ENCODE results near the gene MMUT. TPM values are rescaled to one million over a fixed set of nuclear protein-coding genes. Genes with fewer than 3 reads are reported as not detected.
"Not testable (repeated sequence)": the region's sequence is repeated elsewhere in the genome, so short reads cannot be mapped to it uniquely, and the experiment has no call there.

Gene MMUT
- 12.2 and 14.6 TPM in 2 replicates for total RNA-seq (2014; rRNA removed; shearing (Covaris generic))

DNA sequence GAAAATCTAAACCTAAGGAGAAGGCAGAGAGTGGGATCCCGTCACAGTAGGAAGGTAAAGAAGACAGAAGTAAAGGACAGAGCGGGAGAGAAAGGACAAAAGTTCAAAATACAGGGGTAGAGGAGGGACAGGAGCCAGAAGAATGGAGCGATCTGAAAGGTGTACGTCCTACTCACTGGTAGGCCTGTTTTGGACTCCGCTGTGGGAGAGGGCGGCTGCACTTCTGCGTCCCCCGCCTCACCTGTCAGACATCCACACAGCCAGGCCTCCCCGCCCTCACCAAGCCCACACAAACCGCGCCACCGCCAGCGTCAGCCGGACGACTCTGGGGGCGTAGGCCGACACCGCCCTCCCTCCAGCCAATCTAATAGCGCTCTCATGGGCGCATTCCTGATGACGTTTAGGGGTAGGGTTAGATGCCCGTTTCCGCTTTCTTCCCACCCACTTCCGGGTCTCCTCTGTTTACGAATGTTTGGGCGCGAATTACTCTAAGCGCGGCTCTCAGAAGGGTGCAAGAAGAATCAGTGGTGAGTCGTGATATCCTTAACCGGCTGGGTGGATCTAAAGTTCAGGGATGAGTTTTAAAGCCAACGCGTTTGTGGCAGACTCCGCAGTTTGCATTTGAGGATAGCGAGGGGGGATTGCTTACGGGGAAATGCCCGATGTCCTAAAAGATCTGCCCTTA lies at the start of gene MMUT, which contains the start of gene CENPQ:
MMUT (minus strand) TSS at position 327 of the 685 bp plus-strand sequence. CDS start 3,787 bp downstream, outside the sequence.
CENPQ (plus strand) TSS at position 444 of the 685 bp plus-strand sequence. CDS start 6,807 bp downstream, outside the sequence.
- Histone ChIP-seq H3K27me3 (no peaks in the 10 kb centered on the region), H3K9me3 (replicated peaks) (no peaks in the 10 kb centered on the region)

DNA sequence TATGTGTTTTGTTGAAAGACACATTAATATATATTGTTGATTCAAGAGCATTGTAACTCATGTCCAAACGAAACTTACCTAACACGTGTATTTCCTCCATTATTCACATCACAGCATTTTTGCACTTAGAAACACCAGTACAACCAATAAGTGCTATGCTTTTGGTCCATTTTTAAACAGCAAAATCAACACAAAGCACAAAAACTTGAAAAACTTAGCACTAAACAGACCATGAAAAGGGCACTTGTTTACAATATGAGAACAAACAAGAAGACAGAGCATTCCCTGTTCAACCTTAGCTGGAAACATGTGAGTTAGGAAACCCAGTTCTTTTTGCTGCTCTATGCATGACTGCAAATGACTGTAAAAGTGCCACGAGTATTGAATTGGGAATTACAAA lies 46.3 kb upstream of the MMUT start:
- Histone ChIP-seq H3K4me1 (no peaks in the 10 kb centered on the region), H3K36me3 (no peaks in the 10 kb centered on the region), H3K4me3 (no peak overlapping the region), H3K27me3 (no peaks in the 10 kb centered on the region), H3K9me3 (replicated peaks) (no peaks in the 10 kb centered on the region), H3K27ac (no peak overlapping the region)
- DNase-seq = no peak

More for the DNA sequence above, at the start of gene MMUT, which contains the start of gene CENPQ:
- Histone ChIP-seq H3K4me1 (no peaks in the 10 kb centered on the region), H3K36me3 (no peaks in the 10 kb centered on the region; the same call in 1 of the 2 replicates), H3K4me3 (peak within 1 kb of the TSS; percentile 69), H3K27ac (peak within 1 kb of the TSS; percentile 73)
- DNase-seq = peak; percentile 89 to 92

DNA sequence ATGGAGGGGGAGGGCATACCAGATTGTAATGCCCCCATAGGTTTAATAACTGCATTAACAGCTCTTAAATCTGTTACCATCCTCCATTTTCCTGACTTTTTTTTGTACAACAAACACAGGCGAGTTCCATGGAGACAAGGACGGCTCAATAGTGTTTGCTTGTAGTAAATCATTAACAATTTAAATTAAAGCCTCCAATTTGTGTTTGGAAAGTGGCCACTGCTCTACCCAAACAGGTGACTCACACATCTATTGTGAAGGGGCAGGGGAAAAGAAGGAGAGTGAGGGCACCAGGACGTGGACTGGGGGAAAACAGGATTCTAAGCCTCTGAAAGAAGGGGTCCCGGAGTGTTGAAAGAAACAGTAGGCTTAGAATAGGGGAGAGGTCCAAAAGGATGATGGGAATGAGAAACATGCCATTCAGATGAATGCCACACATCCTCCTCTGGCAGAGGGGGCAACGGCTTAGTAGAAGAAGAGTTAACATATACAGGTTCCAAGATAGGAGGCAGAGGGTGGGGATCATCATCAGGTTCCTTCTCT lies 43.6 kb upstream of the MMUT start:
- Histone ChIP-seq H3K27ac (no peak overlapping the region), H3K36me3 (no peaks in the 10 kb centered on the region), H3K9me3 (replicated peaks) (no peaks in the 10 kb centered on the region), H3K4me1 (no peaks in the 10 kb centered on the region), H3K4me3 (no peak overlapping the region), H3K27me3 (no peaks in the 10 kb centered on the region)
- DNase-seq = no peak

DNA sequence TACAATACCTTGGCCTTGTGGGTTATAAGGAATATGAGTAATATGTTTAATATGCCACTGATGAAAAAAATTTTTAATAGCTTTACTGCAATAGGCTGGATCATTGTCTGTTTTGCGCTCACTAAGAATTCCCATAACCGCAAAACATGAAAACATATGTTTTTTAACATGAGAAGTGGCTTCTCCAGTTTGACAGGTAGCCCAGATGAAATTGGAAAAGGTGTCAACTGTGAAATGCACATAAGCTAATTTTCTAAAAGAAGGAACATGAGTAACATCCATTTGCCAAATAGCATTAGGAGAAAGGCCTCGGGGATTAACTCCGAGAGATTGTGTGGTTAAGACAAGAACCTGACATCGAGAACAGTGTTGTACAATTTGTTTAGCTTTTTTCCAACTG lies 41.6 kb upstream of the MMUT start:
- Histone ChIP-seq H3K4me3 (no peak overlapping the region), H3K36me3 (no peaks in the 10 kb centered on the region), H3K4me1 (no peaks in the 10 kb centered on the region), H3K27me3 (no peaks in the 10 kb centered on the region), H3K27ac (no peak overlapping the region), H3K9me3 (replicated peaks) (no peaks in the 10 kb centered on the region)
- no peak for DNase-seq

DNA sequence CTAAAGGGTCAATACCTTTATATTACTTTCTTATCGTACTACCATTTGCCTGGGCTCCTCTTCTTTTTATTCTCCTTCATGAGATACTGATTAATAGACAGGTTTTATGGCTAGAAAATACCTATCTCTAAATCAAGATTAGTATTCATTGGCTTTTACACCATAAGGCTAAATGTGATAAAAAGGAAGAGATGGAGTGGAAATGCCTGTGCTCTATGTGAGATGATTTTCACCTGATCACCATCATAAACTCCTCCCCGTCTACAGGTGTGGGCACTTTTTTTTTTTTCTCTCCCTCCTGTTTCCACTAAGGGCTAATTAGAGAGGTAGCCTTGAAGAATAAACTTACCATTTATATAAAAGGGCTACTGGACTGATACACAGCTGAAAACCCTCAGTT lies 36.6 kb upstream of the MMUT start, which contains the start of gene GLYATL3:
GLYATL3 (plus strand) TSS at position 301 of the 400 bp plus-strand sequence. CDS start 12,068 bp downstream, outside the sequence.
- Histone ChIP-seq H3K9me3 (replicated peaks) (no peaks in the 10 kb centered on the region), H3K27me3 (no peaks in the 10 kb centered on the region), H3K27ac (no peak within 1 kb of the TSS), H3K36me3 (no peaks in the 10 kb centered on the region), H3K4me1 (peaks cover 13% of the 10 kb centered on the region), H3K4me3 (no peak within 1 kb of the TSS)
- no peak for DNase-seq

DNA sequence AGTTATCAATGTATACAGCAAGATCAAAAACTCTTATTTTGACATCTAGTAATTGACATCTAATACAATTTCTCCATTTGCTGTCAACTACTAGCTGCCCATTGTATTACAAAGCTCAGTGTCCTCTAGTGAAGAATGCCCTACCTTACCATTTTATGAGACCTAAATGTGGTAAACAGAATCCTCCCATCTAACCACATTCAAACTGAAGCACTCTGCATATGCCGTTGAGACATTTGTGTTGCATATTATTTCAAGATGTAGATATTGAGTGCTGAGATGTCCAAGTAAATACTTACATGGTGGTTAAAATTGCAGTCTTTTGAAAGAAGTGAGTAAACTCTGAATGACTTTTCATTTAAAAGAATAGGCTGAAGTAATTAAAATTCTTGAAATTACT lies 36.1 kb upstream of the MMUT start:
- Histone ChIP-seq H3K27me3 (no peaks in the 10 kb centered on the region), H3K9me3 (replicated peaks) (no peaks in the 10 kb centered on the region), H3K4me3 (no peak overlapping the region), H3K4me1 (peaks cover 13% of the 10 kb centered on the region), H3K27ac (no peak overlapping the region), H3K36me3 (no peaks in the 10 kb centered on the region)
- DNase-seq = no peak

DNA sequence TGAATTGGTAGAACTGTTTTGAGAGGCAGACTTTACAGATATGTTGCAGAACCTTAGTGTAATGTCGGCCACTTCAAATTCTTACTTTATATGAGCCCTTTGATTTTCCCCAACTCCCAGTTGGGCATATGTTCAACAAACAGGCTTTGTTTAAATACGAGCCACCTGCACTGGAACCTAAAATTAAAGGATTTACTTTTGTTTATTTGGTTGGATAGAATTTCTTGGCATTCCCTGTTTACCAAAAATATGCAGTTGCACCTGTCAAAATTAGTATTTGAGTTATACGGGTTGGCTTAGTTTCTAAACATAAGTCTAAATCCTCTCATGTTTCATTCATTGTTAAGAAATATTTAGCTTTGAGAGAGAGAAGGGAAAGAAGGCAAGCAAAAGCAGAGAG lies 34.3 kb upstream of the MMUT start:
- H3K4me3 ChIP-seq = no peak overlapping the region
- peak; percentile 27 to 70 for DNase-seq
- H3K36me3 ChIP-seq = no peaks in the 10 kb centered on the region; the same call in 1 of the 2 replicates
- no peak overlapping the region for H3K27ac ChIP-seq
- no peaks in the 10 kb centered on the region for H3K27me3 ChIP-seq
- peaks cover 13% of the 10 kb centered on the region for H3K4me1 ChIP-seq
- no peaks in the 10 kb centered on the region for H3K9me3 ChIP-seq (replicated peaks)

DNA sequence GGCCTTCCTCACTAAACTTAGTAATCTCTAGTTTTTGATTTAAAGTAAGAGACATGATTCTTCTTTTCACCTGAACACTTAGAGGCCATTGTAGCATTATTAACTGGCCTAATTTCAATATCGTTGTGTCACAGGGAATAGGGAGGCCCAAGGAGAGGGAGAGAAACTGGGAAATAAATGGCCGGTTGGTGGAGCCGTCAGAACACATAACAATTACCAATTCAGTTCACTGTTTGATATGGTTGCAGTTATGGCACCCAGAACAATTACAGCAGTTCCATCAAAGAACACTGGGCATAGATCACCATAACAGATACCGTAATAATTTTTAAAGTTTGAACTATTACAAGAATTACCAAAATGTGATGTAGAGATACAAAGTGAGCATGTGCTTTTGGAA lies 27.6 kb upstream of the MMUT start:
- DNase-seq = no peak
- peaks cover 9% of the 10 kb centered on the region for H3K36me3 ChIP-seq
- H3K4me1 ChIP-seq = no peaks in the 10 kb centered on the region
- H3K27me3 ChIP-seq = no peaks in the 10 kb centered on the region
- no peaks in the 10 kb centered on the region for H3K9me3 ChIP-seq (replicated peaks)
- no peak overlapping the region for H3K4me3 ChIP-seq
- no peak overlapping the region for H3K27ac ChIP-seq

DNA sequence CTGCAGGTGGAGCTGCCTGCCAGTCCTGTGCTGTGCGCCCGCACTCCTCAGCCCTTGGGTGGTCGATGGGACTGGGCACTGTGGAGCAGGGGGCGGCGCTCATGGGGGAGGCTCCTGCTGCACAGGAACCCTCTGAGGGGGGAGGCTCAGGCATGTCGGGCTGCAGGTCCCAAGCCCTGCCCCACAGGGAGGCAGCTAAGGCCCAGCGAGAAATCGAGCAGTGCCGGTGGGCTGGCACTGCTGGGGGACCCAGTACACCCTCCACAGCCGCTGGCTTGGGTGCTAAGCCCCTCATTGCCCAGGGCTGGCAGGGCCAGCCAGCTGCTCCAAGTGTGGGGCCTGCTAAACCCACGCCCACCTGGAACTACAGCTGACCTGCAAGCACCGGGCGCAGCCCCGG lies 20.3 kb upstream of the MMUT start:
- DNase-seq, H3K27ac ChIP-seq, H3K4me3 ChIP-seq: not testable (repeated sequence)

DNA sequence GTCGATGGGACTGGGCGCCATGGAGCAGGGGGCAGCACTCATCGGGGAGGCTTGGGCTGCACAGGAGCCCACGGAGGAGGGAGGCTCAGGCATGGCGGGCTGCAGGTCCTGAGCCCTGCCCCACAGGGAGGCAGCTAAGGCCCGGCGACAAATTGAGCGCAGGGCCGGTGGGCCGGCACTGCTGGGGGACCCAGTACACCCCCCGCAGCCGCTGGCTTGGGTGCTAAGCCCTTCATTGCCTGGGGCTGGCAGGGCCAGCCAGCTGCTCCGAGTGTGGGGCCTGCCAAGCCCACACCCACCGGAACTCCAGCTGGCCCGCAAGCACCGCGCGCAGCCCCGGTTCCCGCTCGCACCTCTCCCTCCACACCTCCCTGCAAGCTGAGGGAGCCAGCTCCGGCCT lies 18.8 kb upstream of the MMUT start:
- H3K4me3 ChIP-seq; H3K27ac ChIP-seq; H3K27me3 ChIP-seq; H3K9me3 ChIP-seq (replicated peaks); H3K4me1 ChIP-seq; DNase-seq: not testable (repeated sequence)
- peaks cover 23% of the 10 kb centered on the region for H3K36me3 ChIP-seq

More for the DNA sequence above, 20.3 kb upstream of the MMUT start:
- peaks cover 19% of the 10 kb centered on the region for H3K36me3 ChIP-seq
- H3K9me3 ChIP-seq (replicated peaks); H3K4me1 ChIP-seq; H3K27me3 ChIP-seq: not testable (repeated sequence)

DNA sequence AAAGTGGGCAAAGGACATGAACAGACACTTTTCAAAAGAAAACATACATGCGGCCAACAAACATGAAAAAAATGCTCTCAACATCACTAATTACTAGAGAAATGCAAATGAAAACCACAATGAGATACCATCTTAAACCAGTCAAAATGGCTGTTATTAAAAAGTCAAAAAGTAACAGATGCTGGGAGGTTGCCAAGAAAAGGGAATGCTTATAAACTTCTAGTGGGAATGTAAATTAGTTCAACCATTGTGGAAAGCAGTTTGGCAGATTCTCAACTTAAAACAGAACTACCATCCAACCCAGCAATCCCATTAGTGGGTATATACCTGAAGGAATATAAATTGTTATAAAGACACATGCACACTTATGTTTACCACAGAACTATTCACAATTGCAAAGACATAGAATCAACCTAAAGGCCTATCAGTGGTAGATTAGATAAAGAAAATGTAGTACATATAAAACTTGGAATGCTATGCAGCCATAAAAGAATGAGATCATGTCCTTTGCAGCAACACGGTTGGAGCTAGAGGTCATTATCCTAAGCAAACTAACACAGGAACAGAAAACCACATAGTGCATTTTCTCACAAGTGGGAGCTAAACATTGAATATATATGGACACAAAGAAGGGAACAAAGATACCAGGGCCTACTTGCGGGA lies 16.4 kb upstream of the MMUT start:
- no peaks in the 10 kb centered on the region for H3K4me1 ChIP-seq
- peaks cover 23% of the 10 kb centered on the region for H3K36me3 ChIP-seq
- H3K4me3 ChIP-seq = no peak overlapping the region
- H3K27me3 ChIP-seq = no peaks in the 10 kb centered on the region
- H3K9me3 ChIP-seq (replicated peaks) = no peaks in the 10 kb centered on the region
- H3K27ac ChIP-seq = no peak overlapping the region
- DNase-seq = no peak

DNA sequence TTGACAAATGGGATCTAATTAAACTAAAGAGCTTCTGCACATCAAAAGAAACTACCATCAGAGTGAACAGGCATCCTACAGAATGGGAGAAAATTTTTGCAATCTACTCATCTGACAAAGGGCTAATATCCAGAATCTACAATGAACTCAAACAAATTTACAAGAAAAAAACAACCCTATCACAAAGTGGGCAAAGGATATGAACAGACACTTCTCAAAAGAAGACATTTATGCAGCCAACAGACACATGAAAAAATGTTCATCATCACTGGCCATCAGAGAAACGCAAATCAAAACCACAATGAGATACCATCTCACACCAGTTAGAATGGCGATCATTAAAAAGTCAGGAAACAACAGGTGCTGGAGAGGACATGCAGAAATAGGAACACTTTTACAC lies 13.5 kb upstream of the MMUT start:
- not testable (repeated sequence) for H3K27ac ChIP-seq; H3K4me3 ChIP-seq; DNase-seq; H3K9me3 ChIP-seq (replicated peaks); H3K4me1 ChIP-seq; H3K27me3 ChIP-seq
- H3K36me3 ChIP-seq = peaks cover 37% of the 10 kb centered on the region

DNA sequence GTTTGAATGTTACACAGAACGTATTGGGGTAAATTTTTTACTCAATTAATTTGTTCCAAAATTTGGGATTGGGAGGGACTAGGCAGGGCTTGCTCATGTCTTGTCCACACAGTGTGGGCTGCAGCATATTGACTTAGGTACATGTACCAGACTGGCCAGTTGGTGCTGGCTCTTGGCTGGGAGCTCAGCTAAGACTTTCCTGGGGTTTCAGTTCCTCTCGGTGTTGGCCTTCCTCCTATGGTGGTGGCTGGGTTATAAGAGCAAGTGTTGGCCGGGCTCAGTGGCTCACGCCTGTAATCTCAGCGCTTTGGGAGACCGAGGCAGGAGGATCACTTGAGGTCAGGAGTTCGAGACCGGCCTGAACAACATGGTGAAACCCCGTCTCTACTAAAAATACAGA lies 5.0 kb upstream of the MMUT start:
- Histone ChIP-seq H3K27me3 (no peaks in the 10 kb centered on the region), H3K4me1 (no peaks in the 10 kb centered on the region), H3K4me3 (no peak overlapping the region), H3K9me3 (replicated peaks) (no peaks in the 10 kb centered on the region), H3K36me3 (peaks cover 13% of the 10 kb centered on the region), H3K27ac (no peak overlapping the region)
- no peak for DNase-seq

DNA sequence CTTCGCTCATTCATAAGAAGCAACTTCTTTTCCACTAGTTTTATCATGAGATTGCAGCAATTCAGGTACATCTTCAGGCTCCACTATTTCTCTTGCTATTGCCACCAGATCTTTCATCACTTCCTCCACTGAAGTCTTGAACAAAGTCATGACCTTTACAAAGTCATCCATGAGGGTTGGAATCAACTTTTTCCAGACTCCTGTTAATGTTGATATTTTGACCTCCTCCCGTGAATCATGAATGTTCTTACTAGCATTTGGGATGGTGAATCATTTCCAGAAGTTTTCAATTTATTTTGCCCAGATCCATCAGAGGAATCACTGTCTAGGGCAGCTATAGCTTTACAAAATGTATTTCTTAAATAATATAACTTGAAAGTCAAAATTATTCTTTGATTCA lies 1.6 kb upstream of the MMUT start:
- no peaks in the 10 kb centered on the region for H3K9me3 ChIP-seq (replicated peaks)
- H3K36me3 ChIP-seq = no peaks in the 10 kb centered on the region
- H3K27ac ChIP-seq = no peak overlapping the region
- no peak overlapping the region for H3K4me3 ChIP-seq
- no peaks in the 10 kb centered on the region for H3K4me1 ChIP-seq
- no peak for DNase-seq
- H3K27me3 ChIP-seq = no peaks in the 10 kb centered on the region

DNA sequence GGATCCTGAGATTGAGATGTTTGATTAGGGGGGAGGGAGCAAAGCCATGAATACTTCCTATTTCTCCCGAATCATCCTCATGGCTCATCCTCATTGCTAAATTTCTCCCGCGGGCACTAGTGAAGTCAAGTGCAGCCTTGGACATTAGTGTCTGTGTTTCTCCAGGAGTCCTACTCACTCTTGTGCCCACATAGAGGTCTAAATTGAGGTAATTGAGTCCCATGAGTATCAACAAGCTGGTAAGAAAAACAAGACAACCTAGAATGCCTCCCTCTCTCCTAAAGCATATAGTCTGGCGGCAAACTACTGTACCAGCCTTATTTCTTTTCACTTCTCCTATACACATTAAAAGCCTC lies 537 bp upstream of the MMUT start:
- Histone ChIP-seq H3K36me3 (no peaks in the 10 kb centered on the region; the same call in 1 of the 2 replicates), H3K4me1 (no peaks in the 10 kb centered on the region), H3K27me3 (no peaks in the 10 kb centered on the region), H3K9me3 (replicated peaks) (no peaks in the 10 kb centered on the region), H3K4me3 (peak overlapping the region; percentile 69), H3K27ac (peak overlapping the region; percentile 73)
- no peak for DNase-seq

Data from SJCRH30 (cell line).